VCaP (cell line): ENCODE data around the gene RPL7A.
"Not testable (repeated sequence)": the region's sequence is repeated elsewhere in the genome, so short reads cannot be mapped to it uniquely, and the experiment has no call there.

Source experiments
- H3K27ac ChIP-seq: fragments of 450-650 bp; 2 replicates; pipeline ENCODE4 v1.5.1; 2017
- TF ChIP-seq, protein P1 (sequence below): fragments of 450-650 bp; conservative IDR thresholded peaks from 2 replicates; pipeline ENCODE4 v1.5.1; 2017; ENCODE audit warnings: mild to moderate bottlenecking, moderate library complexity

RPL7A gene

DNA sequence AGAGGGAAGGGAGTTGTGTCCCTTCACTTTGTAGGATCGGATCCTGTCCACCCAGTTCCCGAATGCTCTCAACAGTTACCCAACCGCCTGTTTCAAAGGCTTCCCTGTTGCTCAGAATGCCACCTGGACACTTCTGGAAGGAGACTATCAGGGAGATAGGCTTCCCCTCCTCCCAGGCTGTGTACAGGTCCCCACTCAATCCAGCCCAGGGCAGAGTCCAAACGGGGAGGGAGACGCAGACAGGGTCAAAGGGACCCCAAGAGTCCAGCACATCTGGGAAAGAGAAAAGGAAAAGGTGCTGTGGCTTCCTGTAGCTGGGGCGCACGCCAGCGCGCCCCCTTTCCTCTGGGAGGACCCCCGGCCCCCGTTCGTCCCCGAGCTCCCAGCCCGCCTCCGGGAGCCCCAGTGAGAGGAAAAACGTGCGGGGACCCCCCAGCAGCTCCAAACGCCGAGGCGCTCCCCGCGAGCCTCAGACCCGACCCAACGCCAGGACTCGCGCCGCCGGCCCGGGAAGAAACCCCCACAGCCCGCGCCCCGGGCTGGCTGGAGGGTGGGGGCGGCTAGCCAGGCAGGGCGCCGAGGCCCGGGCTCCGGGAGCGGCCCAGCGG is 27.2 kb downstream of the RPL7A start:
- TF ChIP-seq, protein P1, sequence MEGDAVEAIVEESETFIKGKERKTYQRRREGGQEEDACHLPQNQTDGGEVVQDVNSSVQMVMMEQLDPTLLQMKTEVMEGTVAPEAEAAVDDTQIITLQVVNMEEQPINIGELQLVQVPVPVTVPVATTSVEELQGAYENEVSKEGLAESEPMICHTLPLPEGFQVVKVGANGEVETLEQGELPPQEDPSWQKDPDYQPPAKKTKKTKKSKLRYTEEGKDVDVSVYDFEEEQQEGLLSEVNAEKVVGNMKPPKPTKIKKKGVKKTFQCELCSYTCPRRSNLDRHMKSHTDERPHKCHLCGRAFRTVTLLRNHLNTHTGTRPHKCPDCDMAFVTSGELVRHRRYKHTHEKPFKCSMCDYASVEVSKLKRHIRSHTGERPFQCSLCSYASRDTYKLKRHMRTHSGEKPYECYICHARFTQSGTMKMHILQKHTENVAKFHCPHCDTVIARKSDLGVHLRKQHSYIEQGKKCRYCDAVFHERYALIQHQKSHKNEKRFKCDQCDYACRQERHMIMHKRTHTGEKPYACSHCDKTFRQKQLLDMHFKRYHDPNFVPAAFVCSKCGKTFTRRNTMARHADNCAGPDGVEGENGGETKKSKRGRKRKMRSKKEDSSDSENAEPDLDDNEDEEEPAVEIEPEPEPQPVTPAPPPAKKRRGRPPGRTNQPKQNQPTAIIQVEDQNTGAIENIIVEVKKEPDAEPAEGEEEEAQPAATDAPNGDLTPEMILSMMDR = peak; percentile 45

DNA sequence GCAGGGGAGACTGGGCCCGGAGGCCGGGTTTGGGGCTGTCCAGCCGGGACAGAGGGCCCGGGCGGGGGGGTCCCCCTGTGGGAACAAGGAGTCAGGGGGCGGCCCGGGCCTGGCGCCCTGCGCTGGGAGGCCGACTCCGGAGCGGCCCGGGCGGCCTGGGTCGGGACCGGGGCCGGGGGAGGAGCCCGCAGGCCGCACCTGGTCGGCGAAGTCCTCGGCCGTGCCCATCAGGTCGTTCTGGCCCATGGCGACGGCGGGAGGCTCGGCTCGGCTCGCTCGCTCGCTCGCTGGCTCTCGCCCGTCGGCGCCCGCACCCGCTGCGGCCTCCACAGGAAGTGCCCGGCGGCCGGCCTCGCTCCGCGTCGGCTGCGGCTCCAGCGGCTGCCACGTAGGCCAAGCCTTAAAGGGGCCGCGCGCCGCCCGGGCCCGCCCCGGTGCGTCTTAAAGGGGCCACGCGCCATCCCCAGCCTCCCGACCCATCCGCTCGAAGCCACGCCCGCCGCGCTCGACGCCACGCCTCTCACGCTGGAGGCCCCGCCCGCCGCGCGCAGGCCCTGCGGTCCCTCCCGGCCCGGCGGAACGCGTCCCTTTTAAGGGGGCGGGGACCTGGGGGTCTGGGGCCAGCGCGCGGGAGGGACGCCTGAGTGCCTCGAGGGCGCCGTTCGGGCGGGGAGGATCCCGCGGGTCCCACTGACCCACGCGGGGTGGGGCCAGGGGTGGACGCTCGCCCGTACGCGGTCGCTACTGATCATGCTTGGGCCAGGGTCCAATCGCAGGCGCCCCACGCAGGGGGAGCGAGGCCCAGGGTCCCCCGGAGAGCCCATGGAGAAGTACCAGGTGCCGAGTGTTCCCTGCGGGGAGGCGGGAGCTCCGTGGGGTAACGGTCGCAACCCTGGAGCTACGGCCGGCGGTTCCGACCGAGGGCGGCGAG is 28.0 kb downstream of the RPL7A start, which contains the start of the genes STKLD1 and SURF4:
TSS of gene STKLD1 (plus strand) at position 643 of the 931 bp plus-strand sequence. CDS start at position 751, 108 bp downstream.
TSS of gene SURF4 (minus strand) at position 337 of the 931 bp plus-strand sequence. CDS start at position 246, 91 bp downstream.
- TF ChIP-seq, protein P1 = no peak
- H3K27ac ChIP-seq = peak within 1 kb of the TSS; percentile 98

More for the DNA sequence above, 27.2 kb downstream of the RPL7A start:
- peak overlapping the region; percentile 98 for H3K27ac ChIP-seq

DNA sequence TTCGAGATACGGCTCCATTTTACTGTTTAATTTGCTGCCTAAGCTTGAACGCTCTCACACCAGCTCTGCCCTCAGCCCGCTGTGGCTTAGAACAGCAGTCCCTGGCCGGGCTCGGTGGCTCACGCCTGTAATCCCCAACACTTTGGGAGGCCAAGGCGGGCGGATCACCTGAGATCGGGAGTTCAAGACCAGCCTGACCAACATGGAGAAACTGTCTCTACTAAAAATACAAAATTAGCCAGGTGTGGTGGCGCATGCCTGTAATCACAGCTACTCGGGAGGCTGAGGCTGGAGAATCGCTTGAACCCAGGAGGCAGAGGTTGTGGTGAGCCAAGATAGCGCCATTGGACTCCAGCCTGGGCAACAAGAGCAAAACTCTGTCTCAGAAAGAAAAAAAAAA is 29.3 kb downstream of the RPL7A start:
- H3K27ac ChIP-seq = not testable (repeated sequence)

DNA sequence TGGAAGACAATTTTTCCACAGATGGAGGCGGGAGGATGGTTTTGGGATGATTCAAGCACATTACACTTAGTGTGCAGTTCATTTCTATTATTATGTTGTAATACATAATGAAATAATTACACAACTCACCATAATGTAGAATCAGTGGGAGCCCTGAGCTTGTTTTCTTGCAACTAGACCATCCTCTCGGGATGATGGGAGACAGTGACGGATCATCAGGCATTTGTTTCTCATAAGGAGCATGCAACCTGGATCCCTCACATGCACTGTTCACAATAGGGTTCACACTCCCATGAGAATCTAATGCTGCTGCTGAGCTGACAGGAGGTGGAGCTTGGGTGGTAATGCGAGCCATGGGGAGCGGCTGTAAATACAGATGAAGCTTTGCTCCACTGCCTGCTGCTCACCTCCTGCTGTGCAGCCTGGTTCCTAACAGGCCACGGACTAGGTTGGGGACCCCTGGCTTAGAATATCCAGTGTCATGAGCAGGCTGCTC is 29.8 kb downstream of the RPL7A start:
- no peak overlapping the region for H3K27ac ChIP-seq
- TF ChIP-seq, protein P1 = no peak

DNA sequence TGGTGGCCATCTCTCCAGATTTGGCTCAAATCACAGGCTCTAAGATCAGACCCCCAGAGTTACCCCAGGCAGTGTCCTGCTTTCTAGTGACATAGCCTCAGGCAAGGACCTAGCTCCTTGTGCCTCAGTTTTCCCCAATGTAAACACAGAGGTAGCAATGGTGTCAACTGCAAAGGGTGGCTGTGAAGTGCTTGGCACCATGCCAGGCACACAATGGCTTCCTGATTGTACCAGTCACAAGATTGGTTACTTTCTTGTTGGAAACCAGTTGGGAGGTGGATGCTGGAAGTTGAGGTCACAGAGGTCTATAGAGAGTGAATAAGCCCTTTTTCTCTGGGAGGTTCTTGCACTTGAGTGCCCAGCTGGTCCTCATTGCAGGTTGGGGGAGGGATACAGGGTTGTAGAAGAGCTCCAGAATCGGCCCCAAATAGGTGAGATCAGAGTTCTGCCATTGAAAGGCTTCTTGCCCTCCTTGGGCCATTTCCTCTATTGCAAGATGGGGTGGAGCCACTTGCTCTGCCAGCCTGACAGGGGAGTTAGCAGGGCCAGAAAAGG is 30.5 kb downstream of the RPL7A start:
- TF ChIP-seq, protein P1 = no peak
- H3K27ac ChIP-seq = no peak overlapping the region

DNA sequence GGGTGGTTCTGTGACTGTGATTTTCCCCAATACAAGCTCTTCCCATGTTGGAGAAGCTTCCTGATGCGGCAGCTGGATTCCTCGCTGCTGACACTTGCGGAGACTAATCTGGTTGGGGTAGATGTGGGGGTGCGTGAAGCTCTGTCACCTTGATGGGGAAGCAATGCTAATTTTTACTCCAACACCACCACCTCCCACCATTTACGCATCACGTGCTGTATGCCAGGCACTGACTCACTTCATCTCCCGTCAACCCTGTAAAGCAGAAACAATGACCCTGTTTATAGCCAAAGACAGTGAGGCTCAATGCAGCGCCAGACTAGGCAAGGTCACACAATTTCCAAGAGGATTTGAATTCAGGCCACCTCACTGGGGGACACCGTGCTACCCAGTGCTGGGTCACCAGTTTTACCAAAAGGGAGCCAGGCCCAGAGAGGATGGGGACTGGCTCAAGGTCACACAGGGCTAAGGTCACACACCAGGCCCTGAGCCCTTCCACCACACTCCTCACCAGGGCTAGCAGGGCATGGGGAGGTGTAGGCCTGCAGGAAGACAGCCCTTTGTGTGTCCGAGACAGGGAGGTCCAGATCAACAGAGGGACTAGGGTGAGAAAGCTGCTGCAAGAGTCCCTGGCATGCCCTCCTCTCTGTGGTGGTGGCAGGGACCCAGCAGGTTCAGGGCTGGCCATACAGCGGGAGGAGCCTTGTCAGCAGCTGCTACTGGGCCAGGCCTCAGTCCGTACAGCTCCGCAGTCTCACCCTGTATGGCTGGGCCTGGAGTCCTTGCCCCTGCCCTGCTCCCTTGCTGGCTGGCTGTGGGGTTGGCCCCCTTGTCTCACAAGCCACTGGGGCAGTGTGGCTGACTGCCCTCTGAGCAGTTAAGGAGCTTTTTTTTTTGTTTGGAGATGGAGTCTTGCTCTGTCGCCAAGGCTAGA is 31.4 kb downstream of the RPL7A start:
- TF ChIP-seq, protein P1 = no peak
- H3K27ac ChIP-seq = no peak overlapping the region

DNA sequence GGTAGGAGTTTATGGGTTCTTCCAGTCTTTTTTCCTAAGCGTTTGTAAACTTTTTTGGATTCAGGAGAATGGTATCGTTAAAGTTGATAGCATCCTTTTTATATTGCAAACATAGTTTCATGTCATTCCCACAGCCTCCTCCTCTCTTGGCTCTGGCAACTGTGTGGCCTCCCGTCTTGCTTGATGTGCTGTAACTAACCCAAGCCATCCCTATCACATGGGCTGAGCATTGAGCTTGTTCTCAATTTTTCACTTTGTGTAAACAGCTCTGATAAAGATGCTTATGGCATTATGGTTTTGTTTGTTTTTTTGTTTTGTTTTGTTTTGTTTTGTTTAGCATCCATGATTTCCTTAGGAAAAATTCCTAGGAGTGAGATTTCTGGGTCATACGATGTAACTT is 32.7 kb downstream of the RPL7A start:
- TF ChIP-seq, protein P1 = no peak

More for the DNA sequence above, 32.7 kb downstream of the RPL7A start:
- H3K27ac ChIP-seq = no peak overlapping the region
